Smooth muscle cell (in vitro differentiated cells): ENCODE data around the gene REG4. TPM values are rescaled to one million over a fixed set of nuclear protein-coding genes. Genes with fewer than 3 reads are reported as not detected.

ENCODE experiments used
- DNase-seq: peaks from one replicate; lab custom pipeline; 2025; ENCODE audit not compliant: unreplicated experiment; lab: John Stamatoyannopoulos, UW
- H2AFZ ChIP-seq: fragments of 200-600 bp; sonication (generic); 2 replicates; pipeline ENCODE4 v1.6.0; 2016; ENCODE audit warnings: antibody characterized with exemption, low read depth, mild to moderate bottlenecking
- H3F3A ChIP-seq: fragments of 200-600 bp; sonication (generic); 2 replicates; pipeline ENCODE4 v1.6.0; 2017; ENCODE audit warnings: antibody characterized with exemption, low read depth
- H3K27ac ChIP-seq: fragments of 200-600 bp; sonication (generic); 2 replicates; pipeline ENCODE4 v1.5.1; 2016; ENCODE audit warnings: low read depth, mild to moderate bottlenecking
- H3K27me3 ChIP-seq: fragments of 200-600 bp; sonication (generic); 2 replicates; pipeline ENCODE4 v1.6.1; 2016; ENCODE audit warnings: low read depth, mild to moderate bottlenecking
- H3K36me3 ChIP-seq: fragments of 200-600 bp; sonication (generic); 2 replicates; pipeline ENCODE4 v1.5.1; 2016; ENCODE audit warnings: low read depth
- H3K4me1 ChIP-seq: fragments of 200-600 bp; sonication (generic); 2 replicates; pipeline ENCODE4 v1.5.1; 2016; ENCODE audit warnings: low read depth
- H3K4me2 ChIP-seq: fragments of 200-600 bp; sonication (generic); 2 replicates; pipeline ENCODE4 v1.6.0; 2016; ENCODE audit warnings: mild to moderate bottlenecking
- H3K4me3 ChIP-seq: fragments of 200-600 bp; sonication (generic); 2 replicates; pipeline ENCODE4 v1.5.1; 2016; ENCODE audit warnings: mild to moderate bottlenecking
- H3K79me2 ChIP-seq: fragments of 200-600 bp; sonication (generic); 2 replicates; pipeline ENCODE4 v1.6.0; 2016; ENCODE audit warnings: low read depth, mild to moderate bottlenecking
- H3K9ac ChIP-seq: fragments of 200-600 bp; sonication (generic); 2 replicates; pipeline ENCODE4 v1.6.0; 2016; ENCODE audit warnings: low read depth
- H3K9me3 ChIP-seq: fragments of 200-600 bp; sonication (generic); replicated peaks from 2 replicates; pipeline ENCODE4 v1.5.1; 2016; ENCODE audit warnings: low read depth
- H4K20me1 ChIP-seq: fragments of 200-600 bp; sonication (generic); 2 replicates; pipeline ENCODE4 v1.6.0; 2016; ENCODE audit warnings: low read depth
- WGBS: methylation state at CpG from one replicate; pipeline ENCODE4 v1.1.7; 2016; ENCODE audit warnings: low lambda C conversion rate; 5-methylcytosine and 5-hydroxymethylcytosine counted together
- polyA plus RNA-seq: library from polyadenylated mRNA; unstranded; fragments of >200 nt; fragmentation: Nextera tagmentation; extraction: Ambion mirVana; gene quantifications from 2 replicates; pipeline ENCODE4 v1.2.1, GENCODE V29; 2016
- total RNA-seq: library from RNA; depleted of rRNA; stranded (reverse); fragments of >200 nt; gene quantifications from 2 replicates; pipeline ENCODE4 v1.2.3, GENCODE V29; 2014
- TF ChIP-seq, protein P1 (sequence below): fragments of 200-600 bp; sonication (generic); IDR thresholded peaks from 2 replicates; pipeline ENCODE4 v1.5.1; 2017; ENCODE audit warnings: borderline replicate concordance, mild to moderate bottlenecking, antibody characterized with exemption; ENCODE audit not compliant: insufficient read depth, poor library complexity, severe bottlenecking

The REG4 gene
- total and polyA plus RNA-seq, 2 experiments from 2014 or later = not detected

DNA sequence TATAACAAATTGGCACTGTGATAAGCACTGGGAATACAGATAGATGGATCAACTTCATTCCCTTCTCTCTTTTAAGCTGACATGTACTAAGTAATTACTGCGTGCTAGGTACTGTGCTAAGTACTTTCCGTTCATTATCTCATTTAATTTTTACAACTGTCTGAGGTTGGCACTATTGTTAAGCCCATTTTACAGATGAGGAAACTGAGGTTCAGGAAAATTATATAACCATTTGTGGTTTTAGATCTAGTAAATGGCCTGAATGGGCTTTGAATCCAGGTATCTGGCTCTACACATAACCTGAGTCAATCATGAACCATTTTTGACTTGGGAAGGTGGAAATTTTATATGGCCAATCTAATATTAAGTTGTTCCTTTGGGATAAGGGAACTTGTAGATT, 39.0 kb downstream of the REG4 start:
- H3K36me3 ChIP-seq = no peaks in the 10 kb centered on the region
- H3F3A ChIP-seq = no peaks in the 10 kb centered on the region
- H3K4me3 ChIP-seq = no peak overlapping the region
- 97% methylated on average over 2 of the region's 2 CpGs for WGBS
- no peaks in the 10 kb centered on the region for H4K20me1 ChIP-seq
- H3K4me2 ChIP-seq = no peak overlapping the region
- H3K4me1 ChIP-seq = peaks cover 24% of the 10 kb centered on the region
- no peaks in the 10 kb centered on the region for H3K27me3 ChIP-seq
- H3K27ac ChIP-seq = no peak overlapping the region
- no peak for DNase-seq
- TF ChIP-seq, protein P1, sequence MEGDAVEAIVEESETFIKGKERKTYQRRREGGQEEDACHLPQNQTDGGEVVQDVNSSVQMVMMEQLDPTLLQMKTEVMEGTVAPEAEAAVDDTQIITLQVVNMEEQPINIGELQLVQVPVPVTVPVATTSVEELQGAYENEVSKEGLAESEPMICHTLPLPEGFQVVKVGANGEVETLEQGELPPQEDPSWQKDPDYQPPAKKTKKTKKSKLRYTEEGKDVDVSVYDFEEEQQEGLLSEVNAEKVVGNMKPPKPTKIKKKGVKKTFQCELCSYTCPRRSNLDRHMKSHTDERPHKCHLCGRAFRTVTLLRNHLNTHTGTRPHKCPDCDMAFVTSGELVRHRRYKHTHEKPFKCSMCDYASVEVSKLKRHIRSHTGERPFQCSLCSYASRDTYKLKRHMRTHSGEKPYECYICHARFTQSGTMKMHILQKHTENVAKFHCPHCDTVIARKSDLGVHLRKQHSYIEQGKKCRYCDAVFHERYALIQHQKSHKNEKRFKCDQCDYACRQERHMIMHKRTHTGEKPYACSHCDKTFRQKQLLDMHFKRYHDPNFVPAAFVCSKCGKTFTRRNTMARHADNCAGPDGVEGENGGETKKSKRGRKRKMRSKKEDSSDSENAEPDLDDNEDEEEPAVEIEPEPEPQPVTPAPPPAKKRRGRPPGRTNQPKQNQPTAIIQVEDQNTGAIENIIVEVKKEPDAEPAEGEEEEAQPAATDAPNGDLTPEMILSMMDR = no peak
- no peak overlapping the region for H3K9ac ChIP-seq
- H3K79me2 ChIP-seq = no peaks in the 10 kb centered on the region
- H3K9me3 ChIP-seq = no peaks in the 10 kb centered on the region
- H2AFZ ChIP-seq = no peak overlapping the region

DNA sequence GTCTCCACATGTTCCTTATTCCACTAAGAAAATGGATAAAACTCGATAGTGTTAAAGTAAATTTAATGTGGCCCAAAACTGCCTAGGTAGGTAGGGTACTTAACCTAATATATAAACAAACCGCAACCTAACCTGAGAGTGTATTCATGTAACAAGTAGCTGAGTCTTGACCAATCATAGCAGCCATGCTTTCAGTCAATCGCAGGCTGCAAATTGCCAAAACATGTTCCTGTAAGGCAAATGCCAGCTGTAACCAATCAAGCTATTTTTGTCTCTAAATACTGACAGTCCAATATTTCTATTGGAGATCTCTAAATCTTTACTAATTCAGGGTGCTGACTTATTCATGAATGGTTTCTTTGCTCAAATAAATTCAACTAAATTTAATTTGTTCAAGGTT, 39.5 kb downstream of the REG4 start:
- Histone ChIP-seq H3K9ac (no peak overlapping the region), H3K27me3 (no peaks in the 10 kb centered on the region), H3K36me3 (no peaks in the 10 kb centered on the region), H3K4me3 (no peak overlapping the region), H3F3A (no peaks in the 10 kb centered on the region), H3K4me2 (no peak overlapping the region), H3K79me2 (no peaks in the 10 kb centered on the region), H2AFZ (no peak overlapping the region), H3K27ac (no peak overlapping the region), H3K9me3 (no peaks in the 10 kb centered on the region), H3K4me1 (peaks cover 24% of the 10 kb centered on the region), H4K20me1 (no peaks in the 10 kb centered on the region)
- 91% methylated on average over 3 of the region's 3 CpGs for WGBS
- TF ChIP-seq, protein P1 = no peak
- no peak for DNase-seq

DNA sequence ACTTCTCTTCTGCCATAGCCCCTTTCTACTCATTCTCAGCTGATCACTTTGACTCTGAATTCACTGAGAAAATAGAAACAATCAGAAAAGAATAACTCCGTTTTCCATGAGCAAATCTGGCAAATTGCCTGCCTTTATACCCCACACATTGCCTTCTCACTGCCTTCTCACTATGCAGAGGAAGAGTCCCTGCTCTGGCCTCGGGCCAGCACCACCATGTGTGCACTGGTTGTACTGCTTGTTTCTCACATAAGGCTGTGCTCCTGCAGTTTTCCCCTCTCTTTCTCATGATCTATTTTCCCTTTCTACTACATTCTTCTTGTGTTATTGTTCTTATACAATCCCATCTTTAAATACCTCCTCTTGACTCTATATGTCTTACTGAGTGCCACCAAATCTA, 40.2 kb downstream of the REG4 start:
- no peak overlapping the region for H3K9ac ChIP-seq
- TF ChIP-seq, protein P1 = no peak
- H3K27ac ChIP-seq = no peak overlapping the region
- peaks cover 24% of the 10 kb centered on the region for H3K4me1 ChIP-seq
- H4K20me1 ChIP-seq = no peaks in the 10 kb centered on the region
- H3F3A ChIP-seq = no peaks in the 10 kb centered on the region
- no peak overlapping the region for H3K4me3 ChIP-seq
- no peaks in the 10 kb centered on the region for H3K36me3 ChIP-seq
- H3K9me3 ChIP-seq = no peaks in the 10 kb centered on the region
- H3K79me2 ChIP-seq = no peaks in the 10 kb centered on the region
- no peak overlapping the region for H3K4me2 ChIP-seq
- WGBS = 50% methylated on average over 2 of the region's 2 CpGs
- no peak overlapping the region for H2AFZ ChIP-seq
- DNase-seq = no peak
- no peaks in the 10 kb centered on the region for H3K27me3 ChIP-seq

DNA sequence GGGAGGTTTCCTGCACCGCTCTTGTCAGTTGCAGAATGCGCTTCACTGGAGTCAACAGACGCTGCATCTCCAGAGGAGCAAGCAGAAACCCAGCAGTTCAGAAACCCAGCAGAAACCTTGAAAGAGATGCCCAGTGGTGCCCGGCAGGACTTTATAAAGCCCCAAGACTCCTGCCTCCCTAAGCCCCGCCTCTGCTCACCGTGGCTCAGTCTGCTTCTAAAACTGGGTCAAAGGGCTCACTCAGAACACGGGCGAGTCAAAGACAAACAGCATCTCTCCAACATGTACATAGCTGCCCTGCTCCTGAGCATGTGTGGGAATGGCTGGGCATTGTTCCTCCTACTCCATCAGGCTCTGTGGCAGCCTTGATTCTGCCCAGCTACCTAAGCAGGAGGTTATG, 42.5 kb downstream of the REG4 start, which contains the start of gene HMGCS2:
Gene HMGCS2 (minus strand): TSS at position 128 of the 400 bp plus-strand sequence. CDS start 61 bp downstream, at position 67.
- Histone ChIP-seq H3K27me3 (no peaks in the 10 kb centered on the region), H3K9me3 (no peaks in the 10 kb centered on the region), H3K4me1 (peaks cover 9% of the 10 kb centered on the region), H3K36me3 (no peaks in the 10 kb centered on the region), H3F3A (no peaks in the 10 kb centered on the region), H2AFZ (no peak within 1 kb of the TSS), H3K9ac (no peak within 1 kb of the TSS), H3K4me2 (no peak within 1 kb of the TSS), H4K20me1 (no peaks in the 10 kb centered on the region), H3K79me2 (no peaks in the 10 kb centered on the region), H3K4me3 (peak within 1 kb of the TSS; percentile 32), H3K27ac (no peak within 1 kb of the TSS)
- no peak for DNase-seq
- TF ChIP-seq, protein P1 = no peak
- 77% methylated on average over 8 of the region's 8 CpGs for WGBS
